Activated gamma-delta T cell treated with anti-CD3 and anti-CD28 coated beads, Interleukin-2, amount 50 U/mL, for 16 hours (primary cell): ENCODE results near the gene AMDHD2.

Experiments
- DNase-seq: peaks from one replicate; pipeline ENCODE4 v3.0.0-alpha.2; 2020; ENCODE audit warnings: low read depth

The AMDHD2 gene

GRCh38 chr16:2499890-2500429, 20.2 kb upstream of the AMDHD2 start:
- no peak for DNase-seq

DNA sequence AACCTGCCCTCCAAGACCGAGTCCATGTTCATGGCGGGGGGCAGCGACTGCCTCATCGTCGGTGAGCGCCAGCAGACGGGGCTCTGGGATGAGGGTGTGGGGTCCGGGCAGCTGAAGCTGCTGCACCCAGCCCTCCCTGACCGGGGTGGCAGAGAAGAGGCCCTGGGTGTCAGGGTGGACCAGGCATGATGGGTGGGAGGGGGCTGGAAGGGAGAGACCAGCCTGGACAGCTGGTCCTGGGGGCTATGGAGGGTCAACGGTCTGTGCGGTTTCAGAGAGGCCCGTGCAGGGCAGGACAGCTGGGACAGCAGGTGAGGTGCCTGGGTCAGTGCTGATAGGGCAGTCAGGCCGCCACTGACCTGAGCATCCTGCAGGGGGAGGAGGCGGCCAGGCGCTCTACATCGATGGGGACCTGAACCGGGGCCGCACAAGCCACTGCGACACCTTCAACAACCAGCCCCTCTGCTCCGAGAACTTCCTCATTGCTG, 19.7 kb upstream of the AMDHD2 start:
- DNase-seq, result no peak

DNA sequence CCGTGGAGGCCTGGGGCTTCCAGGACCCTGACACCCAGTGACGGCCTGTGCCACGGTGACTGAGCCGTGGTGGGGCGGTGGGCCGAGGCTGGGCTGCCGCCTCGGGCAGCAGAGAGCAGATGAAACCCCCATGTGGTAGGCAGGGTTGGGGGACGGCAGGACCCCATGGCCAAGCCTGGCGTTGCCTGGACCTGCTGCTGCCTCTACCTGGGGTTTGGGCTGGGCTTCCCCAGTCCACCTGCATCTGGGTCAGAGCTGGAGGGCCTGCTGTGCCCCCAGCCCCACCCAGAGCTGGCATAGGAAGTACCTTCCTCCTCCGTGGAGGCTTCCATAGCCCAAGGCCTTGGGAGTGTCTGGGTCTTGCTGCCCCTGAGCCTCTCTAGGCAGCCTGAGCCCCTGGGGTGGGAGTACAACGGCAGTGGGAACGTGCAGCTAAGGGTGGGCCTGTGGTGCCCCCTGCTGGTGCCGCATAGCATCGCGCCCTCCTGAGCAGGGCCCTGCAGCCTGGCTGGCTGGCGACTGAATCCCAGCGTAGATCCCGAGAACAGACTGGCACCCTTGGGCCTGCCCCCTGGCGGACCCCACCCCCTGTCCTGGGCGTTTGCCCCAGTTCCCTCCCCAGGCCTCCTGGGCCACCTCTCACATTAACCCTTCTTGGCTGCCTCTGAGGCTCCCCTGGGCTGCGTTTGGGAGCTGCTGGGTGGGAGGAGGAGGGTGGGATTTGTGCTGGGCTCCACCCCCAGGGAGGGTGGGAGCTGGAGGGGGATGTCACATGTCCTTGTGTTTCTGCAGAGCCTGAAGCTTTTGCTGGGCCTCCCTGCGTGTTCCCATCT, 19.0 kb upstream of the AMDHD2 start:
- peak; percentile 73 for DNase-seq

DNA sequence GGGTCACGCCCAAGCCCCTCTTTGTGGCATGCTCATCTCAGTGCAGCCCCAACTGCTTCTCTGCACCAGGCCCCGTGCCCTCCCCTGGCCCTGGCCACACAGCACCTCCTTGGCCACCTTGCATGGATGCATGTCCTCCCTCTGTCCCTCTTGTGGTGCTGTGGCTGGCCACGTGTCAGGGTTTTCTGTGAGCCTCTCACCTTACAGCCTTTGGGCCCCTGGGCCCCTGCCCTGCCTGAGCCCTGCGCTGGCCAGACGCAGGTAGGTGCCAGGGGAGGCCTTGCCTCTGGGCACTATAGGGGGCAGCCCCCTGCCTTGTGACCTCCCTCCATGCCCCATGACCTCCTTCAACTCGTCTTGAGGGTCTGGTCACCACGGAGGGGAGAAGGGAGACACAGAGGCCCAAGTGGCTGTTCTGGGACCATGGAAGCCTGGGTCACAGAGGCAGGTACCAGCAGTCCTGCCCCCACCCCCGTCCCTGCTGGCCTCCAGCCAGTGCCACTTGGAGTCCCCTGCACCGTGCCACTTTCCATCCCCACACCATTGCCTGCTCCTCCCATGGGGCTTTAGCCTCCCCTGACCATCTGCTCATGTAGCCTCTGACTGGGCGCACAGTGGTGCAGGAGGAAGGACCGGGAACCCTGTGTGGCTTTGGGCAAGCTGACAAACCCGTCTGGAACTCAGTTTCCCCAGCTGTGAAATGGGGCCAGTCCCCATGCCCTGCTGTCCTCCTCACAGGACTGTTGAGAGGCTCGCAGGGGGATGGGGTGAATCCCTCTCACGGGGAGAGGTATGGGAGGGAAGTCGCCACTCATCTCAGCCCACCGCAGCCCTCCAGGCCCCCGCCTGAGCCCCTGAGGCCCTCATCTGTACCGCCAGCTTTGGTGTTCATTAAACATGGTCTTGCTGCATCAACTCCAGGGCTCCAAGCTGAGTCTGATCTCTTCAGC, 17.9 kb upstream of the AMDHD2 start:
- DNase-seq, result no peak

DNA sequence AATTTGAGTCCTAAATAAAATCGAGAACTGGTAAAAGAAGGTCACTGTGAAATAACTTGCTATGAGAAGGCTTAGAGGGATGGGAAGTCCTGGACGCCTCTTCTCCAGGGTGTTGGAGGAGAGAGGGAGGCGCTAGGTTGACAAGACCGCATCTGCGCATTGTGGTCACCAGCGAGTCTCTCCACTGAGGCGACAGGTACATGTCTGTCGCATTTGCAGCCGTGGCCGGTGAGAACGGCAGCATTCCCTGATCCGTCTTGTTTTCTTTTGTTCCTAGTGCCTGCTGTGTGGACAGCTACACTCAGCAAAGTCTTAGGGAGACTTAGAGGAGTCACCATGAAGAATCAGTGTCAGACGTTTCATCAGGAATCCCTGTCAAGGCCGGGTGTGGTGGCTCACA, 14.5 kb upstream of the AMDHD2 start:
- DNase-seq, result no peak

DNA sequence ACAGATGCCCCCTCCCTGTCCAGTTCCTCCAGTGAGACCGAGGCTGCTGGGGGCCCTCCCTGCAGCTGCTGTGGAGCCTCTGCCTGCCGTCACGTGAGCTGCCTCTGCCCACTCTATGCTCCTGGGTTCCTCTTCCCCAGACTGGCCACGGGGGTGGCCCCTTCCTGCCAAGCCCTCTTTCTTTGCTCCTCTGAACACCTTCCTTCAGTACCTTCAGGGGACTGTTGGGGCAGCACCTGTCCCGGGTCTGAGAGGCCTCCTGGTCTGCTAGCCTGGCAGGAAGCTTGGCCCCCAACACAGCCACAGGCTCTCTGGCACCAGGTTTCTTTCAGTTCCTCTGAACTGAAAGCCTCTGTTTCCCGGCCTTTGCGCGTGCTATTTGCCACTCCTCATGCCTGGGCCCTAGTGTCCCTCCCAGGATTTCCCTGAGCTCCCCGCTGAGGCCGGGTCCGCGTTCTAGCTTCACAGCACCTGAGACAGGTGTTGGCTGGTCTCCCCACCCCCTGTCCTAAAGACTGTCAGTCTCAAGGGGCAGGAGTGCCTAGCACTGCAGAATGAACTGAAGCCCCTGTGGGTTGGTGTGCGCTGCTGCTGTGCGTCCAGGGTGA, 13.0 kb upstream of the AMDHD2 start:
- DNase-seq, result no peak

GRCh38 chr16:2507665-2508064, 12.5 kb upstream of the AMDHD2 start:
- DNase-seq, result no peak

- DNase-seq, result no peak
Observed at GRCh38 chr16:2508722-2509400, 11.3 kb upstream of the AMDHD2 start.

DNA sequence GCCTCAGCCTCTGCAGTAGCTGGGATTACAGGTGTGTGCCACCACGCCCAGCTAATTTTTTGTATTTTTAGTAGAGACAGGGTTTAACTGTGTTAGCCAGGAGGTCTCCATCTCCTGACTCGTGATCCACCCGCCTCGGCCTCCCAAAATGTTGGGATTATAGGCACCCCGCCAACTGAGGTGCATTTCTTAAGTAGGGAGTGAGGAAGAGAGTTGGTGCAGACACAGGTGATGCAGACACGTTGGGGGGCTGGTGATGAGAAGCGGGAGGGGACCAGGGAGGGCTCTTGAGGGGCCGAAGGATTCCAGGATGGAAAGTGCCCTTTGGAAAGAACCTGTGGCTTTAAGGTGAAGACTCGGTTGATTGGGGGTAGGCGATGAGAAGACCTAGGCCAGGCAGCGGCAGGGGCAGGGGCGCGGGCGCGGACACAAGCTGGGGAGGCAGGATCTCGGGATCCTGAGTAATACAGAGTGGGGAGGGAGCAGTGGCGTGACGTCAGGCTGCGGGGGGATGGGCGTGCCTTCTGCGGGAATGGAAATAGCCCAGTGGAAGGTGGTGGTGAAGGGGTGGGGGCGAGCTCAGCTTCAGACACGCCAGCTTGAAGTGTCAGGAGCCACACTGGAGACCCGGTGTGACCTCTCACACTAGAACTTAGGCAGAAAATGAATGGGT, 8.9 kb upstream of the AMDHD2 start:
- DNase-seq, result no peak

DNA sequence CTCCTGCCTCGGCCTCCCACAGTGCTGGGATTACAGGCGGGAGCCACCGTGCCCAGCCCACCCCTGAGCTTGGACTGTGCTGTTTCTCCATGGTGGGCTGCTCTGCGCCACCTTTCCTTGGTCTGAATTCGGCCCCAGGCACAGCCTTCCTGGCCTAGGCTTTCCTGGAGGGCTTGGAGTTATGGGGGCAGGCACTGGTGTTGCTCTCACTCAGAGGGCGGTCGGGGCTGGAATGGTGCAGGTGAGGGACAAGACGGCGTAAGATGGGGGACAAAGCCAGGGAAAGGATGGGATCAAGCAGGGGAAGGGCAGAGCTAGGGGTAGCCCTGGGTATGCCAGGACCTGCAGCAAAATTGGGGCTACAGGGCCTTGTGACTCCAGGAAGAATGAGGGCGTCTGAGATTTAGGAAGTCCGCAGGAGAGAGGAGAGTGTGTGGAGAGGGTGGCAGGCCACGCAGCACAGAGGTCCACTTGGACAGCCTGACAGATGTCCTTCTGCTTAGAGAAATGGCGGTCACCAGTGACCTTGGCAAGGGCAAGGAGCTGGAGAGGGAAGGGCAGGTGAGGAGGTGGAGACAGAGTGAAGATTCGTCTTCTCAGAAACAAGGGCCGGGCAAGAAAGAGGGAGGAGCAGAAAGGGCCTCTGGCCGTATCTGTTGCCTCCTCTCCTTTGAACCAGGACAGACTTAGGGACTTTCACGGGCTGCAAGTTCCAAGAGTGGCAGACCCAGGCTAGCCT, 8.0 kb upstream of the AMDHD2 start:
- DNase-seq, result no peak

GRCh38 chr16:2512735-2513404, 7.3 kb upstream of the AMDHD2 start:
- no peak for DNase-seq

DNA sequence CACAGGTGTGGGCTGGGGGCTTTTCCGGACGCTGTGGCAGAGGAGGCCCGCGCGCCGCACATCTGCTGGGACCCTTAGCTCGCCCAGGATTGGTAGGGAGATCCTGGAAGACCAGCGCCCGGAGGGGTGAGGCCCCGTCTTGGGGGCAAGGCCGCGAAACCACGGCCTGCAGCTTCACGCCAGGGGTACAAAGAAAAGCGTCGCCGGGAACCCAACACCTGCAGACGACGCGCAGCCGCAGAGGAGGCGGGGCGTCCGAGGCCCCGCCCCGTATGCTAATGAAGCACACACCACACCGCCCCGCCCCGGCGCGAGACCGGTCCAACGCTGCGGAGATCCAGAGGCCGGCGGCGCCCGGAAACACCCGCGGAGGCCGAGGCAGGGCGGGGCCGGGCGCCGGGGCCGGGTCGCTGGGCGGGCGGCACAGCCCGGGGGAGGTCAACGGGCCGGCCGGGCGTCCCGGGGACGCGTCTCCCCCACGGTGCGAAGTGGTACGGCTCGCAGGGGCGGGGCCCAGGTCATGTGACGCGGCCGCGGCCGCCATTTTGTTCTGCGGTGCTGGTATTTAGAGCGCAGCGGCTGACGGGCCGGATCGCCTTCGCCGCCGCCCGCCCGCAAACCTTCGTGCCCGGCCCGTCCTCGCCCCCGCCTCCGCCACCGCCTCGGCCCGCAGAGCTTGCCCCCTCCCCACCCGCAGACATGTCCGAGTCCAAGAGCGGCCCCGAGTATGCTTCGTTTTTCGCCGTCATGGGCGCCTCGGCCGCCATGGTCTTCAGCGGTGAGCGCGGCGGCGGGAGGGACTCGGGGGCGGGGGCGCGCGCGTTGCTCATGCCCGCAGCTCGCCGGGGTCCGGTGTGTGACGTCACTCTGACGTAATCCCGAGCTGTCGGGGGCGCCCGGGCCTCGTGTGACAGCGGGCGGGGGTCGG, 6.5 kb upstream of the AMDHD2 start, which contains the start of gene ATP6V0C:
Gene ATP6V0C, plus strand, starts transcription at position 548 of the 928 bp plus-strand sequence. Its CDS starts 152 bp downstream, at position 700.
- peak; percentile 87 for DNase-seq

DNA sequence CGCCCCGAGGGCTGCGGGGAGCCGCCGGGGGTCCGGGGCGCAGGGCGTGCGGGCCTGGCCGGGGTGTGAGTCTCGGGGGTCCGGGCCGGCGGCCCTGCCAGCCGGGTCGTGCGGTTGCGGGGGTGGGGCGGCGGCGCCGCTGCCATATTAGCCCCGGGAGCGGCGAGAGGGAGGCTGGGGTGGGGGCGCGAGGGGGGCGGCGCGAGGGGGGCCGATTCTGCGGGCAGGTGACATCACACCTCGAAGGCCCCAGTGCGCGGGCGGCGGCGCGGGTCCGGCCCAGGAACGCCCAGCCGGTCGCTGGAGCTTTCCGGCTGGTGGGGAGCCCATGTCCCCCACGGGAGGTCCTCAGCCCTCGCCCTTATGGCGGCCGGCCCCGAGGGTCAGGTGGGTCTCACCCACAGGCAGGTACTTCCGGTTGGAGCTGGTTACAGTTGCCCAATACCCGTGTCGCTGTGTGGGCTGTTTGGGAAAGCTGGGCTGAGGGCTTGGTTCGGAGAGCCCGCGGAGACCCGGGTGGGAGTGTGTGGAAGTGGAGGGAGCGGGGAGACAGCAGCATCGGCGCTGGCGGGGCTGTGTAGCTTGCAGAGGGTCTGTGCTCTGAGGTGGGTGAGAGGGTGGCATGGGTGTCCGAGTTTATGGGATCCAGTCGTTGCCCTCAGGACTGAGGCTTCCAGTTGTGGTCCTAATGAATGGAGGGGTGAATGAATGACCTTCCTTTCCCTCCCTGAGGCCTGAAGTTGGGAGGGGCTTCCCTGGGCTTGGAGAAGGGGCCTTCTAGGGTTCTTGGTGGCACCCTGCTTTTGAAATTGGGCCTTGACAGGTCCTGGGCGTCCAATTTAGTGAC, 5.6 kb upstream of the AMDHD2 start:
- DNase-seq, result peak; percentile 26

DNA sequence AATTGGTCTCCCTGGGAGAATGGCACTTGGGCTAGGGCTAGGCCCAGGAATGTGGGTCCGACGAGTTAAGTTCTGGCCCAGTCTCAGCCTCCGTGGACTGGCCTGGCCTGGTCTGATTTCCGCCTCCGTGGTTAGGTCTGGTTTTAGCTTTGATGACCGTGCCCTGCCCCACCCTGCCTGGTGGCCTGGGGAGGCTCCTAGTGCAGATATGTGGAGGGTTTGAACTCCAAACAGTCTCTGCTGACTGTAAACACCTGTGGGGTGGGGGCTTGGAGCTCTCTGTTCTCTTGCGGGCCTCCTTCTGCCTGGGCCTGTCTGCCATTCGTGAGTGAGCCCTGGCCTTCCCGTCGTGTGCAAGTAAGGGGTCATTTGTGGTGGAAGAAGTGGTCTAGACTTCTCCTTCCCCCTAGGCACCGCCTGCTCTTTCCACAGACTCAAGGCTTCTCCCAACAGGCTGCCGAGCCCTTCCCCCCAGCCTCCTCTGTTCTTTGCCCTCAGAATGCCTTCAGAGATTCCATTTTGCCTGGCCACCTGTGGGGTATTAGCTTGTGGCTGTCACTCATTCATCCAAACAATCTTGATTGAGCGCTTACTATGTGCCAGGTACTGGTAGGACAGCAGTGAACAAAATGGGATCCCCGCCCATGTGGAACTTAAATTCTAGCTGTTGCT, 4.9 kb upstream of the AMDHD2 start:
- no peak for DNase-seq

GRCh38 chr16:2516391-2517240, 3.6 kb upstream of the AMDHD2 start:
- DNase-seq, result no peak
